WERI-Rb-1 (cell line): ENCODE data around the gene CDK5.

Experiments used
- DNase-seq: peaks from one replicate; pipeline ENCODE4 v3.0.0-alpha.2; 2020
- H3K27ac ChIP-seq: fragments of 250-450 bp; sonication (Bioruptor Pico); 2 replicates; pipeline ENCODE4 v1.5.1; 2020; ENCODE audit warnings: mild to moderate bottlenecking, moderate library complexity
- H3K27me3 ChIP-seq: fragments of 250-450 bp; sonication (Bioruptor Pico); 2 replicates; pipeline ENCODE4 v1.5.1; 2021; ENCODE audit warnings: mild to moderate bottlenecking, low read depth, moderate library complexity; ENCODE audit not compliant: insufficient read depth, severe bottlenecking
- H3K36me3 ChIP-seq: fragments of 250-450 bp; sonication (Bioruptor Pico); 2 replicates; pipeline ENCODE4 v1.5.1; 2020; ENCODE audit warnings: mild to moderate bottlenecking, moderate library complexity
- H3K4me3 ChIP-seq: 2 replicates; pipeline ENCODE4 v1.5.1; 2011; ENCODE audit warnings: low read depth, mild to moderate bottlenecking, control low read depth, low read length
- H3K9me3 ChIP-seq: fragments of 250-450 bp; sonication (Bioruptor Pico); 2 replicates; pipeline ENCODE4 v1.5.1; 2021; ENCODE audit warnings: mild to moderate bottlenecking, moderate library complexity; ENCODE audit not compliant: severe bottlenecking
- TF ChIP-seq, protein P1 (sequence below): IDR thresholded peaks from 2 replicates; pipeline ENCODE4 v1.5.1; 2011; ENCODE audit warnings: low read depth, mild to moderate bottlenecking, control low read depth, inconsistent platforms, low read length

CDK5 gene

DNA sequence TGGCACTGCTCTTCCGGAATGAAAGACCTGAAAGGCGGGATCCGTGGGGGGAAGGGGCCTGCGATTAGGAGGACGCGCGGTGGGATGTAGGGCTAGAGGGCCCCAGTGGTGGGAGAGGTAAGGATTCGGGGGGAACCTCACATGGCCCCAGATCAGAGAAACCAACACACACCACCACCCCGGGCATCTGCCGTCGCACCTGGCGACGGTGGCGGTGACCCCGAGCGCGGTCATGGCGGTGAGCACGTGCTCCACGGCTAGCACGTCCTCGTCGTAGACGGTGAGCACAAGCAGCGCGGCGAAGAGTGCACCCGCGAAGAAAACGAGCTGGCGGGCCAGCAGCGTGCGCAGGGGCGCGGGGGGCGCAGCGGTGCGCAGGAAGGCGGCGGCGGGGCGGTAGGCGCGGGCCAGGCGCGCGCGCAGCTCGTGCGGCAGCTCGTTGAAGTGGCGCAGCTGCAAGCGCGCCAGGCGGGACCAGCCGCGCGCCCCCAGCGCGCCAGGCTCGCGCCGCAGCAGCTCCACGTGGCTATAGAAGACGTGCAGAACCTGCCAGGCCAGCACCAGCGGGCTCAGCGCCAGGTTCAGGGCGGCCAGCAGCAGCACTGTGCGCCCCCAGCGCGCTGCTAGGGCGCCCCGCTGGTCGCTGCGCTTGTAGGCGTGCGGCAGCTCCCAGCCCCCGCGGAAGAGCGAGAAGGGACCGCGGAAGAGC, 39.1 kb downstream of the CDK5 start:
- TF ChIP-seq, protein P1, sequence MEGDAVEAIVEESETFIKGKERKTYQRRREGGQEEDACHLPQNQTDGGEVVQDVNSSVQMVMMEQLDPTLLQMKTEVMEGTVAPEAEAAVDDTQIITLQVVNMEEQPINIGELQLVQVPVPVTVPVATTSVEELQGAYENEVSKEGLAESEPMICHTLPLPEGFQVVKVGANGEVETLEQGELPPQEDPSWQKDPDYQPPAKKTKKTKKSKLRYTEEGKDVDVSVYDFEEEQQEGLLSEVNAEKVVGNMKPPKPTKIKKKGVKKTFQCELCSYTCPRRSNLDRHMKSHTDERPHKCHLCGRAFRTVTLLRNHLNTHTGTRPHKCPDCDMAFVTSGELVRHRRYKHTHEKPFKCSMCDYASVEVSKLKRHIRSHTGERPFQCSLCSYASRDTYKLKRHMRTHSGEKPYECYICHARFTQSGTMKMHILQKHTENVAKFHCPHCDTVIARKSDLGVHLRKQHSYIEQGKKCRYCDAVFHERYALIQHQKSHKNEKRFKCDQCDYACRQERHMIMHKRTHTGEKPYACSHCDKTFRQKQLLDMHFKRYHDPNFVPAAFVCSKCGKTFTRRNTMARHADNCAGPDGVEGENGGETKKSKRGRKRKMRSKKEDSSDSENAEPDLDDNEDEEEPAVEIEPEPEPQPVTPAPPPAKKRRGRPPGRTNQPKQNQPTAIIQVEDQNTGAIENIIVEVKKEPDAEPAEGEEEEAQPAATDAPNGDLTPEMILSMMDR: no peak
- DNase-seq: no peak
- H3K36me3 ChIP-seq: no peaks in the 10 kb centered on the region
- H3K27ac ChIP-seq: peak overlapping the region; percentile 45
- H3K9me3 ChIP-seq: no peaks in the 10 kb centered on the region
- H3K27me3 ChIP-seq: no peaks in the 10 kb centered on the region
- H3K4me3 ChIP-seq: peak overlapping the region; percentile 55

DNA sequence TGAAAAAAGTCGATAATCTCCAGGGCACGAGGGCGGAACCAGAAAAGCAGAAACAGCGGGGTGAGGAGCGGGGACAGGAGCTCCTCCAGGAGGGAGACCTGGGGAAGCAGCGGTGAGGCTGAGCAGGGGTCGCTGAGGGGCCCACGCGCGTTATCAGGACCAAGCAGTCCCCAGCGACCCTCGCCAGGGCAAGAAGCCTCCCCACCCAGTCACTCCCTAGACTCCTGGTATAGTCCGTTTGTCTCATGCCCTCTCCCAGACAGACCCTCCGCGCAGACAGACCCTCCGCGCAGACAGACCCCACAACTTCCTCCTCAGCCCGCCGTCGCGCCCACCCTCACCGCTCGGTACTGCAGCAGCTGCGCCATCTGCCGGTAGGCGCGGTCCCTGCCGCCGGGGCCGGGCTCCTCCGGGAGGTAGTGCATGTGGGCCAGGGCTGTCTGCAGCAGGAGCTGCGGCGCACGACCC, 39.7 kb downstream of the CDK5 start:
- no peaks in the 10 kb centered on the region for H3K27me3 ChIP-seq
- peak overlapping the region; percentile 55 for H3K4me3 ChIP-seq
- H3K9me3 ChIP-seq: no peaks in the 10 kb centered on the region
- DNase-seq: peak; percentile 84
- H3K36me3 ChIP-seq: no peaks in the 10 kb centered on the region
- H3K27ac ChIP-seq: peak overlapping the region; percentile 45
- TF ChIP-seq, protein P1: peak; percentile 94

GRCh38 chr7:151017370-151017952, 40.2 kb downstream of the CDK5 start:
- Histone ChIP-seq H3K9me3 (no peaks in the 10 kb centered on the region), H3K27ac (peak overlapping the region; percentile 45), H3K36me3 (no peaks in the 10 kb centered on the region), H3K27me3 (no peaks in the 10 kb centered on the region), H3K4me3 (peak overlapping the region; percentile 55)
- peak; percentile 54 for DNase-seq
- TF ChIP-seq, protein P1: no peak

DNA sequence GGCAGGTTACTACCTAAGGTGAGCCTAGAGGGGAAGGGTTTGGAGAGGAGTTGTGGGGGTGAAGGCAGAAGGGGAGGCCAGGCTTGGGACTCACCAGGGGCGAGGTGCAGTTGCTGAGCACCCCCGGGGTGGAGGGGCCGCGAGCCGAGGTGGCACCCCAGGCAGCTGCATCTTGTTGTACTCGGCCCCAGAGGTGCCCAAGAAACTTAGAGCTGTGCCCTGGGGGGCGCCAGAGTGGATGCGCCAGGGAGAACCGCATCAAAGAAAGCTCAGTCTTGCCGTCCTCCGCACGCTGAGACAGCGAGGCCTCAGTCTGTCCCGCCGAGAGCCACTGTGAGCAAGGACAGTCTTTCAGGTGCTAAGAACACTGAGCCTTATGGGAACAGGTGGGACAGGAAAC, 40.8 kb downstream of the CDK5 start:
- Histone ChIP-seq H3K9me3 (no peaks in the 10 kb centered on the region), H3K27ac (no peak overlapping the region), H3K4me3 (no peak overlapping the region), H3K36me3 (no peaks in the 10 kb centered on the region), H3K27me3 (no peaks in the 10 kb centered on the region)
- TF ChIP-seq, protein P1: no peak
- DNase-seq: no peak

- Histone ChIP-seq H3K36me3 (no peaks in the 10 kb centered on the region), H3K4me3 (no peak overlapping the region), H3K27ac (no peak overlapping the region), H3K27me3 (no peaks in the 10 kb centered on the region), H3K9me3 (no peaks in the 10 kb centered on the region)
- TF ChIP-seq, protein P1: no peak
- DNase-seq: no peak
Observed at GRCh38 chr7:151016505-151016904, 41.2 kb downstream of the CDK5 start.
